Stimulated activated effector memory CD8-positive, alpha-beta T cell treated with anti-CD3 and anti-CD28 coated beads, Interleukin-12 subunit alpha, Interleukin-12 subunit beta, amount 100 ng/mL, for 72 hours (primary cell): ENCODE measurements around the gene DEPDC7.

ENCODE experiments used
- ATAC-seq: fragments of 150-1000 bp; cut with Tn5 transposase; 2 replicates; pipeline ENCODE4 v1.10.0; 2021
- DNase-seq, 2 donors: peaks; one replicate each; pipeline ENCODE4 v3.0.0; 2021 to 2022; ENCODE audit warnings: low spot score in 2 of 2
- H3K27ac Mint-ChIP-seq: one replicate; pipeline ENCODE4 v1.8.0; 2022; ENCODE audit warnings: mild to moderate bottlenecking, mixed read lengths
- H3K36me3 Mint-ChIP-seq: one replicate; pipeline ENCODE4 v1.8.0; 2022; ENCODE audit warnings: mild to moderate bottlenecking, mixed read lengths
- H3K4me1 Mint-ChIP-seq: one replicate; pipeline ENCODE4 v1.8.0; 2022; ENCODE audit warnings: mixed read lengths
- H3K4me3 Mint-ChIP-seq: one replicate; pipeline ENCODE4 v1.8.0; 2022; ENCODE audit warnings: mild to moderate bottlenecking, mixed read lengths
- H3K9me3 Mint-ChIP-seq: one replicate; pipeline ENCODE4 v1.8.0; 2022; ENCODE audit warnings: mixed read lengths

DEPDC7 gene

GRCh38 chr11:33063326-33063881 lies 47.7 kb downstream of the DEPDC7 start:
- ATAC-seq (peak; percentile 83), DNase-seq (no peak)
- H3K27ac Mint-ChIP-seq = peak overlapping the region; percentile 41
- H3K4me3 Mint-ChIP-seq = no peak overlapping the region
- H3K36me3 Mint-ChIP-seq = peaks cover 91% of the 10 kb centered on the region
- H3K4me1 Mint-ChIP-seq = peaks cover 50% of the 10 kb centered on the region
- no peaks in the 10 kb centered on the region for H3K9me3 Mint-ChIP-seq

- no peaks in the 10 kb centered on the region for H3K9me3 Mint-ChIP-seq
Observed at GRCh38 chr11:33064033-33064825, 48.6 kb downstream of the DEPDC7 start.

GRCh38 chr11:33064866-33065265 lies 49.2 kb downstream of the DEPDC7 start:
- ATAC-seq = no peak
- H3K9me3 Mint-ChIP-seq = no peaks in the 10 kb centered on the region
- H3K36me3 Mint-ChIP-seq = peaks cover 91% of the 10 kb centered on the region
- peak overlapping the region; percentile 41 for H3K27ac Mint-ChIP-seq
- H3K4me3 Mint-ChIP-seq = no peak overlapping the region
- DNase-seq = no peak
- peaks cover 45% of the 10 kb centered on the region for H3K4me1 Mint-ChIP-seq

More at GRCh38 chr11:33064033-33064825, 48.6 kb downstream of the DEPDC7 start:
- Mint-ChIP-seq H3K4me1 (peaks cover 50% of the 10 kb centered on the region), H3K4me3 (no peak overlapping the region), H3K36me3 (peaks cover 91% of the 10 kb centered on the region), H3K27ac (peak overlapping the region; percentile 41)
- ATAC-seq = no peak
- DNase-seq = no peak

GRCh38 chr11:33065445-33066178 lies 49.9 kb downstream of the DEPDC7 start:
- peaks cover 91% of the 10 kb centered on the region for H3K36me3 Mint-ChIP-seq
- no peak overlapping the region for H3K4me3 Mint-ChIP-seq
- peak overlapping the region; percentile 52 for H3K27ac Mint-ChIP-seq
- DNase-seq (peak; percentile 55 to 76), ATAC-seq (peak; percentile 78)
- H3K9me3 Mint-ChIP-seq = no peaks in the 10 kb centered on the region
- peaks cover 38% of the 10 kb centered on the region for H3K4me1 Mint-ChIP-seq

GRCh38 chr11:33067294-33067693 lies 51.6 kb downstream of the DEPDC7 start:
- ATAC-seq (no peak), DNase-seq (no peak)
- Mint-ChIP-seq H3K9me3 (no peaks in the 10 kb centered on the region), H3K4me3 (no peak overlapping the region), H3K36me3 (peaks cover 95% of the 10 kb centered on the region), H3K4me1 (peaks cover 32% of the 10 kb centered on the region), H3K27ac (no peak overlapping the region)

GRCh38 chr11:33068611-33069340 lies 53.1 kb downstream of the DEPDC7 start:
- no peak overlapping the region for H3K4me3 Mint-ChIP-seq
- no peaks in the 10 kb centered on the region for H3K9me3 Mint-ChIP-seq
- no peak overlapping the region for H3K27ac Mint-ChIP-seq
- no peak for ATAC-seq
- H3K36me3 Mint-ChIP-seq = peaks cover 95% of the 10 kb centered on the region
- DNase-seq = no peak
- H3K4me1 Mint-ChIP-seq = peaks cover 17% of the 10 kb centered on the region

GRCh38 chr11:33072465-33072864 lies 56.8 kb downstream of the DEPDC7 start:
- H3K4me1 Mint-ChIP-seq = no peaks in the 10 kb centered on the region
- no peaks in the 10 kb centered on the region for H3K9me3 Mint-ChIP-seq
- DNase-seq (no peak), ATAC-seq (no peak)
- peaks cover 93% of the 10 kb centered on the region for H3K36me3 Mint-ChIP-seq
- no peak overlapping the region for H3K4me3 Mint-ChIP-seq
- H3K27ac Mint-ChIP-seq = peak overlapping the region; percentile 63
